ENCODE results near the gene TBX21.

The TBX21 gene

DNA sequence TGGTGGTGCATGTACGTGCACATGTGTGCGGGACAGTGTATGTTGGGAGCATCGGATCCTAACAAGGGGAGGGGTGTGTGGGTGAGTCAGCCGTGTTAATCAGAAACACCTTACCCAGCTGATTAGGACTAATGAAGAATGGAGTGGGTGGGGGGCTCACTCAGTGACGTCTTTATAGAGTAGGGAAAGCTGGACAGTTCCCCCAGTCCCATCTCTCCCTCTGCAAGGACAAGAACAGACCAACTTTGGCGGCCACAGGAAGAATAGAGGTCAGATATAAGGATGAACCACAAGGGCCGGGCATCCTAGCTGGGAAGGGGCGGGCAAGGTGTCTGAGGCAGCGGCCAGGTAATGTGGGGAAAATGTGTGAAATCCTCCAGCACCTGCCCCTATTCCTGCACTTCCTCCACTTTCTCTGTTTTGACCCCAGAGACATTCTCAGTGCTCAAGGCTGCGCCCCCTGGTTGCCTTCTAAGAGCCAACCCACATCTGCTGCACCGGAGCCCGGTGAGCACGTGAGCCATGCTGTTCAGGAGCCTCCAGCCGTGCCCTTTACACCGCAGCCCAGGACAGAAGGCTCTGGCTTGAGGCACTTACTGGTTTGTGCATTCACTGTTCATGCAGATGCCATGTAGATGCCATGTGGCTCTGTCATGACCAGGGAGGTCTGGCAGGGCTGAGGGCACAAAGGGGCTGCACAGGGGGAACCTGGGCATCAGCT, 18.9 kb upstream of the TBX21 start:
- DNase-seq = peak; percentile 22

DNA sequence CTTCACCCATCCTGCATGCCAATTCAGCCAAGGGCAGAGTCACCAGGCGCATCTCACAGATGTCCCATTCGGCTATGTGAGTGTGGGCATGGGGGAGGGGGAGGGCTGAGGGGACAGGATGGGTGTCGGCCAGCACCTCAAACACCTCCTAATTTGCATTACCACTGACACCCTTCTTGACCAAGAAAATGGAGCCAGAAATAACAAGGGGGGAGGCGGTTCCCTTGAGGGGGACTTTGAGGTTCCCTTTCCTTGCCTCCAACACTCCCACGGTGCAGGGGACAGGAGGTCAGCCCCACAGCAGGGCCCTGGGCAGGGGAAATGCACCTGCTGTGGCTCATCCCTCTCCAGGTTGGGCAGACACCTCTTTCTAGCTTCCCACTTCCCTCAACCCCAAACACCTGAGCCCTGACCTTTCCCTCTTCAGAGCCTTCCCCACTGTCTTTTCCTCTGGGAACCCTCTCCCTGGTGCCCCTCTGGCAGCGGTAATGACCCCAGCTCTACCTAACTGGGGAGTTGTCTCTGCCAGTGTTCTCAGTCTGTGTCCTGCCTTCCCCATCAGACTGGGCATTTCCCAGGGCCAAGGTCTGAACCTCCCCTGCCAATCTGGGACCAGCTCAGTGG, 18.2 kb upstream of the TBX21 start:
- DNase-seq = no peak

DNA sequence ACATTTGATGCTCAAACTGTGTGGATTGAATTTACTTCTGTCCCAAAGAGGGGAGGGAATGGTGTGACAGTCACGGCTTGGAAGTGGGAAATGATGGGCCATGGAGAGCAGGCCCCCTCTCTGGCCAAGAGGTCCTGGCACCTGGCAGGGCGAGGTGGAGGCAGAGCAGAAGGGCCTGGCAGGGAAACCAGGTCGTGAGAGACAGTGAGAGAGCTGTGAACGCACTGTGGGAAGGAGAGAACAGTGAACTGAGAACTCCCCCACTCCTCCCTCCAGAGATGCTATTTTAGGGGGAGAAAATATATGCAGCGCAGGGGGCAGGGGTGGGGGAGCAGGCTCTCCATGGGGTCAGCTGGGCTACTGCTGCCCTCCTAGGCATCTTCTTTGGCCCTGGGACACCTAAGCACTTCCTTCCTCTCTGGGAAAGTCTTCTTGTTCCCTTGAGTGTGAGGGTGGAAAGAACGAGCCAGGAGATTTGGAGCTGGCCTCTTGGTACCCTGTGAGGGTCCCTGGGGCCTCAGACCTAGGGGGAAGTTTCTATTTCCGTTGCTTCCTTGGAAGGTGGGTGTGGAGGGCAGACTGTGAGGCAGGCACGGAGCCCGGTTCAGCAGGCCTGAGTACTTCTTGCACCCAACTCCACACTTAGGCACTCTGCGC, 17.2 kb upstream of the TBX21 start:
- DNase-seq = no peak

DNA sequence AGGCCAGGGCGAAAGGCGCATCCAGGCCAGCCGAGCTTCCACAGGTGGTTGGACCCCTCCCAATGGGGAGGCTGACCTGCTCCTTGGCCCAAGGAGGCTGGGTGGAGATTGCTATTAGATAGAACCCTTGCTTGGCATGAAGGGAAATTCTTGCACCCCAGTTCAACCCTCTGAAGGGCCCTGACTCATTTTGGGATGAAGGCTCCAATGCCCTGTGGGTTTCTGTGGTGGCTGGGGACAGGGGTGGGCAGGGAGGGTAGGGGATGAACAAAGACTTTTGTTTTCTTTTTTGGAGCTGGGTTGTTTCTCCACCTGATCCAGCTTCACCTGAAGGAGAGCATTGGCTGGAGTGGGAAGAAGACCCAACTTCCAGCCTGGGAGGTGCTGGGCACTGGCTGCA, 16.7 kb upstream of the TBX21 start:
- DNase-seq = no peak

DNA sequence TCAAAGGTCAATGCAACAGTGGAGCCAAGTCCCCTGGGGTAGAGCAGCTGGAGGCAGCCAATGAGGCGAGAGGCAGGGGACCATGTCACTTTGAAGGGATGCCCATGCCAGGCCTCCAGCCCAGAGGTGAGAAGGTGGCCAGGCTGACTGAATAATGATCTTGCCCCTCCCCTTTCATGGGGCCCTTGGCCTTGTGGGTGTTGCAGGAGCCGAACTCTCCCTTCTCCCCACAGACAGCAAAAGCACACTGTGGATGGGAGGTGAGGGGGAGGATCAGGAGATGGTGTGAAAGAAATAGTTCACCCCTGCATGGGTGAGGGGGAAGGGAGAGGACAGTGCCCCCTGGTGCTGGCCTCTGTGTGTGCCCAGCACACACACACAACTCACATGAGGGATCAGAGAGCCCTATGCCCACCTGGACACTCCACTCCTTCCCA, 15.8 kb upstream of the TBX21 start:
- no peak for DNase-seq

DNA sequence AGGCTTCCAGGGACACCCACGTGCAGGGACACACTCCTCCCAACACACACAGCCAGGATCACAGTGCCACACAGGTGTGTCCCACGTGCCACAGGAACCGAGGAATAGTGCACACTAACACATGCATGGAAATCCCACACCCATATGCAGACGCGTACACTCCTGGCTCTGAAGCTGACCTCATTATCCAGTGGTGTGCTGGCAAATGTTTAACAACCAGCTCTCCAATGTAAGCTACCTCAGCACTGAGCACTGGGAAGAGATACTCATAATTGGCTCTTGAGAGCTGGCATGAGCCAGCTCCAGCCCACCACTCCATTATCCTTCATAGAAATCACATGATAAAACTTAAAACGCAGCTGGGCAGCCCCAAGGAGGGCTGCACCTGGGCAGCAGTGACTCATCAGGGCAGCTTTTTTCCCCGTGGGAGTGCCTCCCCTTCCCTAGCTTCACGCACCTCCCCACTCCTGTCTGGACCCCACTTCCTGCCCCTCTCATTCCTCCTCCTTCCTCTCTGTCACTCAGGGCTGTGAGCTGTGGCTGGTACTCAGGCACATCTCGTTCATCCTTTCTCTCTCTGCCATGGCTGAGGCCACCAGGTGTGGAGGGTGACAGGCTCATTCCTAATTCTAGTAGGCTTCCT, 14.9 kb upstream of the TBX21 start:
- peak; percentile 74 for DNase-seq

DNA sequence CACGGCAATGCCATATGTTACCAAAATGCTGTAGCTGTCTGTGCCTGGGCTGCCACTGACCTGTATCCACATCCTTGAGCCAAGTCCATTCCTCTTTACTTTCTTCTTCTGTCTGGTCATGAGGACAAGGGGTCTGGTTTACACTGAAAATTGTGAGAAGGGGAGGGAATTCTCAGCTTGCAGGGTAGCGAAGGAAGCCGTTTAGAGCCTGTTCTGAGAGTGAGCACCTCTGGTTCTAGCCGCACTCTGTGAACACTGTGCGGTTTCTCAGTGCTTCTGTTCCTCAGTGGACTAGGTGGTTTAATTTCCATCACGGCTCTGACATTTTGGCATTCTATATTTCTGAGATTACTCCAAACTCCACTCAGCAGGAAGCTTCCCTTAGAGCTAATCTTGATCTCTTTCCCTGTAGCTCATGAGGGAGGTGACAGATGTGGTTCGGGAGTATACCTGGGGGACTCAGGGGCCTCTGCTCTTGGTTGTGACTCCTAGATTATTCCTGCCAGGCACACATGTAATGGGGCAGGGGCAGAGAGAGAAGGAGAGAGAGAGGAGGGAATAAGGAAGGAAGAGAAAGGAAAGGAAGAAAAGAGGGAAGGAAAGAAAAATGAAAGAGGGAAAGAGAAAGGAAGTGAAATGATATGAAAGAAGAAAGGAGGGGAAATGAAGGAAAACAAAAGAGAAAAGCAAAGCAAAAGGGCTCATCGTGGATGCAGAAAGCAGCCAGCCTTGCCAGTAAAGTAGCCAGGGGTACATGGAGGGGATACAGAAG, 14.2 kb upstream of the TBX21 start:
- DNase-seq = peak; percentile 36

DNA sequence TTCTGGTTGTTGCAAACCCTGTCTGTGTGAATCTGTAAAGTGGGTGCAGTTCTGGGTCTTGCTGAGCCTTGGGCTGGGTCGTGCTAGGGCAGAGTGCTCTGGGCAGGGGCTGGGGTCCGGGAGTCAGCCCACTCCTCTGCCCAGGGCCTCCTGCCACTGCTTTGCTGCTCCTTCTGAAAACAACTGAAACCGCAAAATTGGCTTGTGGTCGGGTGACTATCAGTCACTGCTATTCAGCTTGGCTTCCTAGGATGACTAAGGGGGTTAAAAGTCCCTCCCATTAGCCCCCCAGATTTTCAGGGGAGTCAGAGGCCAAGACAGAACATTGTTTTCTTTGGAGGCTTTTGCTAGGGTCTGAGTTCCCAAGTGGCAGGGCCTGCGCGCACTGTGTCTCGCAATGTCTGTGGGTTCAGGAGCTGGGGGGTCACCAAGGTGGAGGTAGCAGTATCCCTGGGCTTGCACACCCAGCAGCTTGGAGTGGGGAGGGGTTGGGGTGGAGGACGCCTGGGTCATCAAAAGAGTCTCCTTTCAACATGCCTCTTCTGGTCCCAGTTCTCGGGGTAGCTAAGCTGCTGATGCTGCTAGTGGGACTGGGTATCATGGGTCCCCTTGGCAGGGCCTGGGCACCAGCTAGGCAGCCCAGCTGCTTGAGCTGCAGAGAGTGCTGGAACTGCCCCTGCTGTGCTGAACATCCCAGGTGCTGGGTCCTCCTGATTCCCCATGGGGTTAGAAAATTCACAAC, 13.5 kb upstream of the TBX21 start:
- no peak for DNase-seq

DNA sequence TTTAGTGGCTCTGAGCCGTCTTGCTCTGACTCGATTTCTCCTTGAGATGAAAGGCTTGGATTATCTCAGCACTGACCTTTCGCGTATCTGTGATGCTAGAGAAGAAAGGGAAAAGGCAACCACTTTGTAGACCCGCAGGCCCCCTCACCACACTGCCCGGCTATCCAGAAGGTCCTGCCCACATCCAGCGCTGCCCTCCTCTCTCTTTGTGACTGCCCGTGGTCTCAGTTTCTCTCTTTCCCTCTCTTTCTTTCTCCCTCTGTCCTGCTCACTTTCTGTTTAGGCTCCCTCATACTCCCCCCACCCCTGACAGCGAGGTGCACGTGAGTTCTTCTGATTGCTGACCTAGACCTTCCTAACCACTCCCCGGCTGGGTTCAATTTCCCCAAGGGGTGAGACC, 12.8 kb upstream of the TBX21 start:
- DNase-seq = no peak

DNA sequence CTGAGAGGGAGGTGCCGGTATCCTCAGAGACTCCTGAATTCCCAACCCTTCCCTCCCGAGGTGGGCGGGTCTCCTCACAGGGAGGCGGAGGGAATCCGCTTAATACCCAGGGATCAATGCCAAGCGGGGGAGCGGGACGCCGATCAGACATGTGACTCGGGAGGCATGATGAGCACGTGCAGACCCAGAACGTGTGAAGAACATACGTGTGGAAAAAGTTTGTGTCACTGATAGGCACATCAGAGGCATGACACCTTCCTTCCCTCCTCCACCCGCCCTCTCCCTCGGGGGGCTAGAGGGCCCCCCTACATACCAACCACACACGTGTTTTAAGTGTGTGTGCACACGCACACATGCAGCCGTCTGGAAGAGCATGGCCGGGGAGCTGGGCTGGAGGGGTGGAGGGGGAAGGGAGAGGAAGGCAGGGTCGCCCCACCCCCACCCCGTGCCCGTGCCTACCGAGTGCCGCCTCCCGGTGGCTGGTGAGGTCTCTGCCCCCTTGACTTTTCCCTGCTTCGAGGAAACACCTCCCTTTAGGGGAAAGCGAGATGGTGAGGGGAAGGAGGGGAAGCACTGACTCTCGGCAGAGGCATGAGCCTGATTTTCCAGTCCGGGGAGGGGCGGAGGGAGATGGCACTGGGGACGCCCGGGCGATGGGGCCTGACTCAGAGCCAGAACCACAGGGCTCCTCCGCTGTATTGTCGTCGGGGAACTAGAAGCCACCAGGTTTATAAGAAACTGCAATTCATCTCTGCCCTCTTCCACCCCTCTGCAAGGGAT, 12.1 kb upstream of the TBX21 start:
- peak; percentile 46 for DNase-seq

DNA sequence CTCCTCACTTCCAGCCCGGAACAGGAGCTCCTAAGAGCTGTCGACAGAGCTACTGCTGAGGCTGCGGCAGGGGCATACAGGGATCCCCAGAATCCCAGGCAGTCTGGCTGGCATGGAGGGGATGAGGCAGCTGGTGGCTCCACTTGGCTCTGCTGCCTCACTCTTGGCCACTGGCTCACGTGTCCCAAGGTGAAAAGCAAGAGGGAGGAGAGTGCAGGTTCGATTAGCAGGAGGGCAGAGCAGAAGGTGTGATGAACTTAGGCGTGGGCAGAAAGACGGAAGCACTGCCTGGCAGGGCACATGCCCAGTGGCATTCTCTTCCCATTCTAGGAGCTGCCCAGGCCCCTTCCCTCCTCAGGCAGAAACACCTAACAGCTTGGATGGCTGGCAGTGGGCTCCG, 11.3 kb upstream of the TBX21 start:
- DNase-seq = peak; percentile 51

DNA sequence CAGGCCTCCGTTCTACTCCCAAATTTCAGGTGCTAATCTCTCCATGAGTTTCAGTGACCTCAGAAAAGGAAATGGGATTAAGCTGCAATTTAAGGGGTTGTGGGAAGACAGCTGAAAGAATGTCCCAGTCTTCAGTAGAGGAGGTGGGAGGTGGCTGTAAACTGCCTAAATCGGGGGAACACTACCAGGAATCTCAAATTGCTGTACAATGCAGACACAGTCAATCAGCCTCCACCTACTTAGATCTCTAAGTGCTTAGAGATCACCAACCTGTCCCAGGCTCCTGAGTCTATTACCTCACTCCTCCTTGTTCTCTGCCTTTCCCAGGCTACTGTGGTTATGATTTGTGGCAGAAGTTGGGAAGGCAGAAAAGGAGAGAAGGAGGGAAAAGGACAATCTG, 8.3 kb upstream of the TBX21 start:
- DNase-seq = no peak

DNA sequence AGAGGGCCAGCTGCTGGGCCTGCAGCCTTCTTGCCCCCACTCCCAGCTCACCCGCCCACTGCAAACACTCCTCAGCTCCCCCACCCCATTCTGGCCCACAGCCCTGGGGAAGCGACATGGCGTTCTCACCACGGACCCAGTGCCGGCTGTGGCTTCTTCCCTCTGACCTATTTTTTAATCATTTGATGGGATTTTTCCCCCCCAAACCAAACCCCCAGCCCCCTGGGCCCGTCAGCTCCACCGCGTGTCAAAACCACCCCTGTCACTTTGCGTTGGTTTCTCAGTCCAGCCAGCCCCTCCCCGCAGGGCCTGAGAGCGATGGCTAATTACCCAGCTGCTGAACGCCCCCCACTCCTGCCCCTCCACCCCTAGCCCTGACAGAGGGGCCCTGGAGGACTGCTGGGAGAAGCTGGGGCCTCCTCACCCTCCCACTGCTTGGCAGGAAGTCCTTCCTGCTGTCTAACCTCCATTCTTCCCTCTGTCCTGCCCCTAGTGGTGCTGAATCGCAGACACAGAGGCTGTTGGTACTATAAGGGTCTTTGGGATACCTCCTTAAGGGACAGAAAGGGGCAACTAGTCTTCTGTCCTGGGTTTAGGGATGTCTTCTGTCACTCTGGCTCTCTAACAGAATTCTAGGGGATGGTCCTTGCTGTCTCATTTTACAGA, 7.5 kb upstream of the TBX21 start:
- DNase-seq = peak; percentile 43

DNA sequence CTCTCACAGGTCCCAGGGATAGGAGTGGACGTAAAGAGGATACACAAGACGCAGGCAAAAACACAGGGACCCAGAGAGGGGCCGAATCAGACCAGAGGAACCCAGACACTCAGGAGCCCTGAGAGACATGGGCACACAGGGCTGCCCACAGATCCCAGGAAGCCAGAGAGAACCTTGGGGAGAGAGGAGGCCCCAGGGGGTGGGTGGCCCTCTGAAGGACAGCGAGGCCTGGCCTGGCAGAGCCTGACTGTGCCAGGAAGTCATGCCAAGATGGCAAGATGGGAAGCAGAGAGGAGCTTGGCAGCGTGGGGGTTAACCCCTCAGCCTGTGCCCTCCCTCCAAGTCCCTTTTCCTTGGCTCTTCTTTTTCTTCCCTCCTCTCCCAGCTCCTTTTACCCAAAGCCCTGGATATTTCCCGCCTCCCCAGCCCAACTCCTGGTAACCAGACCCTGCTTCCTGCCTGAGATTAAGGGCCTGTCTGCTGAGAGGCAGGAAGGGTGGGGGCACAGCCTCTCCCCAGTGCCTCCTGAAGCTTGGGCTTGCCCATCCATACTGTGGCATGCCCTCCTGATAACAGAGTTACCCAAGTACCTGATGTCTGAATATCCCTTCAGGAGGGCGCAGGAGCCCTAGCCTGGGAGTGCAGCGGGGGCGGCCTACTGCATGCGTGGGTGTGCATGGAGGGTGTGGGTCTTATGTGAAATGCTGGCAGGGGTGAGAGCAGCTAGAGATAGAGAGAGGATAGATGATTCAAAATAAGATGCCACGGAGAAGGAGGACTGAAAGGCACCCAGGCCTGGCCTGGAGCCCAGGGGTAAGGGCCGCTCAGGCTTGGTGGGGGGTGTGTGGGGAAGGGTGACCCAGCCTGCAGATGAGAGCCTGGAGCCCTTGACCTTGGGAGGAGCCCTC, 6.0 kb upstream of the TBX21 start:
- DNase-seq = peak; percentile 26

DNA sequence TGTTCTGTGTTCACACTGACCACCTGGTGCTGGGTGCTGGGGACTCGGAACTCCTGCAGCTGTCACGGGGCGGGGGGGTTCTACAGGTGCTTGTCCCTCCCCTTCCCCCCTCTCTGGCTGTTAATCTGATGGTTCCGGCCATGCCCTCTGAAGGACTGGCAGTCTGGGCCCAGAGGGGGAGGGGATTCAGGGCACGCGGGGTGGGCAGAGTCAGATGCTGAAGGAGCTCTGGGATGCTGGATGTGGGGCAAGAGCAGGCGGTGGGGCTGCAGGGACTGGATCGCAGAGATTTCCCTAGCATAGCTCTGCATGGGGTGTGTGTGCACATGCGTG, 5.4 kb upstream of the TBX21 start:
- DNase-seq = no peak

DNA sequence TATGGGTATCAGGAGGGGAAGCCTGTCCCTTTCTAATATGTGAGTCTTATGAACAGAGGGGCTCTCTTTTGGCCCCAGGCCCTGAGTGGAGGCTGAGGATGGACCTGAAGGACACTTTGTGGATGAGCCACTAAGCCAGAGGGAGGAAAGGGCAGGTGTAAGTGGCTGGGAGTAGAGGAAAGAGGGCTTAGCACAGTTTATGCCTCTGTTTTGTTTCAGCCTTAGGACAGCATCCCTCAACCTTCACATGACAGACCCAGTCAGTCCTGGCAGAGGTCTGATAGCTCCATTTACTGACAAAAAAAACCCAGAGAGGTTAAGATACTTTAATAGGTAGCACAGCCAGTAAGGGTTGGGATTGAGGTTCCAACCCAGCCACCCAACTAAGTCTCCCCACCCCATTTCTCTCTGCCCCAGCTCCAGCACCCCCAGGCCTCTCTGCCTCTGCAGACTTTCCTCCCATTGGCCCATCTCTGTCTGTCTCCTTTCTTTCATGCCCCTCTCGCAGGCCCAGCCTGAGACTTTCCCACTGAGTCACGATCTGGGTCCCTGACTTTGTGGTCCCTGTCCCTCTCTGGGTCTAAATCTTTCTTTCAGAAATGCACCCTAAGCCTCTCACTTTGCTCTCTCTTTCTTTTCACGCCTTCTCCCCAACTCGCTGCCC, 4.7 kb upstream of the TBX21 start:
- no peak for DNase-seq

DNA sequence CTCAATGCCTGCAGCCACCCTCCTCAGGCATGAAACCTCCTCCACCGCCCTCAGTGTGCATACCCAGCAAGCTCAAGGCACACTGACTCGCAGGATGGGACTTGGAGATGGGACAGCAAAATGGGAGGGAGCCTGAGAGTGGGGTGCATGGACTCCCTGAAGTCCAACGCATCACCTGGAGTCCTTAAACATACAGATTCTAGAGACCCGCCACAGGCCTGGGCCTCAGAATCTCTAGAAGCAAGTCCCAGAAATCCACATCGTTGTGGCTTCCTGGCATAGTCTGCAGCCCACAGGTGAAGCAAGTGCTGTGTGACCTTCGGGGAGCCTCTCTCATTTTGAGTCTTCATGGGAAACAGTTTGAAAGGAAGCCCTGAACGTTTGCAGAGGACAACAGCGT, 3.6 kb upstream of the TBX21 start:
- DNase-seq = no peak

DNA sequence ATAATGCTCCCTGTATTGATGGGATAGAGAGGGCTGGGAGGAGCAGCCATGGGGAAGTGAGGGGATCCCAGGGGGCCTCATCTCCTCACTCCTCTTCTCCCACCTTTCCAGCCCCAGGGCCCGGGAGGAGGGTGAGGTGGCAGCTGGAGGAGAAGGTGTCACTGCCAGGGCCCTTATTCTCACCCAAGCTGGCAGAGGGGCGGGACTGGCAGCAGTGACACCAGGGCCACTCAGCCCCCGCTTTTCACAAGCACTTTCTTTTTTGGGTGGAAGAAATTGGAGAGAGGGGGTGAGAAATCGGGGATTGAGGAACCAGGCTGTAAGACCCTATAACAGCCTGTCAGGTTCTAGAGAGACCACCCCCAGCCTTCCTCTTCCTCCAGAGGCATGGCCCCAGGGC, 2.4 kb upstream of the TBX21 start:
- DNase-seq = no peak

DNA sequence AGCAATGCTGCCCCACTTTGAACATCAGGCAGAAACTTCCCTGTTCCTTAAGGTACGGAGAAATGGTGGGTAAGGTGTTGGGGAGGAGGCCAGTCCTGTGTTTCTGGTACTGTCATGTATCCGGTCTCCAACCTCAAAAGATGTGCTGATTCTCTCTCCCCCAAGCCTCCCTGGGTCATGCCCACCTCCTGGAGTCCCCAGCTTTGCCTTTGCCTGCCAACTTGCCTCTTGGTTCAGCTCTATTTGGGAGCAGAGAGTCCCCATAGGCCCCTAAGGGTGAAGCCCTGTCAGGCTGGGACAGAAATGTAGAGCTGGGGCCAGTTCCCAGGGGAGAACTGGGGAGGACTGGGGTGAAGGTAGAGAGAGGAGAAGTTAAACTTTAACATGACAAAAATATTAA, 1.6 kb upstream of the TBX21 start:
- no peak for DNase-seq
